ENCODE data around the gene FMO3.

DNA sequence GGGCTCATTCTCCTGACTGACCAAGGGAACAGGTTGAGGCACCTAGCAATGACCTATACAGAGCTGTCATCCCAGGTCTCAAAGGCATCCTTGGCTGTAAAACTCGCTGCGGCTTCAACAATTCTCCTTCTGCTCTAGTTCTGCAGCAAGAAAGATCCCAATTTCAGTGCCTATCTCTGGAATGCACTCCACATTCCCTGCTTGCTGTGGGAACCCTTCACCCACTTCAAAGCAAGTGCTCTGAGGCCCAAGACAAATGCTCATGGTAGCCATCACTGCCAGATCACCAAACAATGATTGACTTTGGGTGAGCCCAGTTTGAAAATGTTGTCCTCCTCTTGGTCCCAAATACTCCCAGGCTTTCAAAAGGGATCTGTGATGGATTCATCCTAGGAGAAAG, 37.7 kb upstream of the FMO3 start:
- TF ChIP-seq CTCF (IDR thresholded peaks at IDR 0.05), result no peak
- no peak for TF ChIP-seq POLR2A (IDR thresholded peaks at IDR 0.05)
